ENCODE data around the gene MCC. TPM values are rescaled to one million over a fixed set of nuclear protein-coding genes. Genes with fewer than 3 reads are reported as not detected.

MCC gene
- total RNA-seq, 5 donors from 2014 or later (not counting 1 experiment from before 2014, with no cell fraction given) = 2.6 to 8.3 (median 6.3) TPM

DNA sequence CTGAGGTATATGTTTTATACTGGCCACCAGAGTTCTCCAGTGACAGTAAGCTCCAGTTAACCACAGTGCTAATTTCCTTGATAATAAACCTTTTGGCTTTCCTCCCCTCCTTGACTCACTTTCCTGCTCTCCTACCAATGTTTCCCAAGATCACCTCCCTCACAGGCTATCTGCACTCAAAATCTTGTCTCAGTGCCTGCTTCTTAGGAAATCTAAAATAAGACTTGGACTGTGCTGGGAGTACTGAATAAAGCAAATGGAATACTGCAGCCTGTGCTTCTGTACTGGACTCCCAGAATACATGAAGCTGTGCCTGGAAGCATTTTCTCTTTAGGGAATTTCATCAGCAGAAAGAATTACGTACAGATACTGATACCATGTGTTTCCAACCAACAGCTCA, 513.4 kb downstream of the MCC start:
- Mint-ChIP-seq H3K27ac (peak overlapping the region; percentile 96 to 97), H3K9me3 (no peaks in the 10 kb centered on the region), H3K27me3 (no peaks in the 10 kb centered on the region), H3K36me3 (no peaks in the 10 kb centered on the region), H3K4me1 (peaks cover 29 to 46% (median 34%) of the 10 kb centered on the region in 3 donors), H3K4me3 (peak overlapping the region in 1 of 3 donors; percentile 99)
- no peak for ATAC-seq (replicated peaks in 1 of 4)
- Histone ChIP-seq H3K36me3 (ENCODE audit: control insufficient read depth in 2 of 2, extremely low read depth in 1 of 2, insufficient read depth in 1 of 2, low read length in 1 of 2) (no peaks in the 10 kb centered on the region), H3K27me3 (replicated peaks in 1 of 2; ENCODE audit: control insufficient read depth in 2 of 2, extremely low read depth in 1 of 2, insufficient read depth in 2 of 2, low read length in 1 of 2) (no peaks in the 10 kb centered on the region), H3K27ac (ENCODE audit: low read length) (no peak overlapping the region), H3K9me3 (no peaks in the 10 kb centered on the region), H3K4me1 (ENCODE audit: control insufficient read depth in 1 of 2, extremely low read depth in 1 of 2, insufficient read depth in 2 of 2, low read length in 2 of 2) (peaks cover 12 to 19% of the 10 kb centered on the region in 2 experiments), H3K4me3 (ENCODE audit: control insufficient read depth in 1 of 2, extremely low read depth in 1 of 2, low read length in 1 of 2) (no peak overlapping the region)
- WGBS (ENCODE audit: insufficient coverage) = no CpG with 5 or more reads among the region's 1 CpG
- POLR2A ChIA-PET = interaction anchor here (0.6 to 0.9 kb wide), 2 partner anchors 13 to 19 kb away, joined by 4 to 6 read pairs; no protein-coding TSS in a partner anchor
- no peak for DNase-seq
- CTCF ChIA-PET = interaction anchor here (0.5 to 1.9 kb wide), 6 partner anchors 14 to 109 kb away, joined by 3 to 6 read pairs (median 4); partner anchors contain the start of gene REEP5 (in 1 of the 2)

DNA sequence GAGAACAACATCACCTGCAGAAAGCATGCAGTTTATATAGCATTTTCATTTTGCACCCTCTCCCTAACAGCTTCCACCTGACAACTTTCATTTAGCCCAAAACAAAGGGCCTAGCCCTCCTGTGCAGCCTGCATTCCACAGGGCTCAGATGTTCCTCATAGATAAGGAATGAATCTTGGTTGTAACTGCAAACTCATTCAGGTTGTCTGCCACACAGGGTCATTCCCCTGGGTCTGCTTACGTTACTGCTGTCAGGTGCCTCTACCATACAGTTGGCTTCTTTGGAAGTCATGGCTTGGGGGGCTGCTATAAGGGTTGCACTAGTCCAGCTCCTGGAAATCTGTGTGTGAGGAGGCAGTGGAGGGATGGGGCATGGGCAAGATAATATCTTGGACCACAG, 514.3 kb downstream of the MCC start:
- Mint-ChIP-seq H3K4me1 (peaks cover 21 to 36% (median 28%) of the 10 kb centered on the region in 3 donors), H3K36me3 (no peaks in the 10 kb centered on the region), H3K9me3 (no peaks in the 10 kb centered on the region), H3K27ac (no peak overlapping the region), H3K4me3 (no peak overlapping the region), H3K27me3 (no peaks in the 10 kb centered on the region)
- Histone ChIP-seq H3K36me3 (ENCODE audit: control insufficient read depth in 2 of 2, extremely low read depth in 1 of 2, insufficient read depth in 1 of 2, low read length in 1 of 2) (no peaks in the 10 kb centered on the region), H3K27me3 (replicated peaks in 1 of 2; ENCODE audit: control insufficient read depth in 2 of 2, extremely low read depth in 1 of 2, insufficient read depth in 2 of 2, low read length in 1 of 2) (no peaks in the 10 kb centered on the region), H3K4me3 (ENCODE audit: control insufficient read depth in 1 of 2, extremely low read depth in 1 of 2, low read length in 1 of 2) (no peak overlapping the region), H3K4me1 (ENCODE audit: control insufficient read depth in 1 of 2, extremely low read depth in 1 of 2, insufficient read depth in 2 of 2, low read length in 2 of 2) (peaks cover 12 to 13% of the 10 kb centered on the region in 2 experiments), H3K27ac (ENCODE audit: low read length) (no peak overlapping the region), H3K9me3 (no peaks in the 10 kb centered on the region)
- ChIA-PET POLR2A (no interaction called here), CTCF (interaction anchor here in 1 of 2 donors (0.6 kb wide), 1 partner anchor 15 kb away, joined by 3 read pairs; no protein-coding TSS in a partner anchor)
- 100% methylated on average over 1 of the region's 1 CpG for WGBS (ENCODE audit: insufficient coverage)
- ATAC-seq (replicated peaks in 1 of 4) (no peak), DNase-seq (no peak)

DNA sequence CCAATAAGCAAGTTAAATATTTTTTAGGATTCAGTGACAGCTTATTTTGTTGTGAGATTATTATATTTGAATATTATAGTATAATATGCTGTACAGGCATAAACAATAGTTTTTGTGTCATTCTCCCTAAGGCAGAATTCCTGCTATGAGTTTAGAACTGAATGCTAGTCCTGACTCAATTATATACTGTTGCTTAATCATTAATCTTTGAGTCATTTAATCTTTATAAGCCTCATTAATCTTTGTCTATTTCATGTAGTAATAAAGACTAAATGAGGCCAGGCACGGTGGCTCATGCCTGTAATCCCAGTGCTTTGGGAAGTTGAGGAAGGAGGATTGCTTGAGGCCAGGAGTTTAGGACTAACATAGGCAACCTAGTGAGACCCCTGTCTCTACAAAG, 515.2 kb downstream of the MCC start:
- no peaks in the 10 kb centered on the region for H3K9me3 ChIP-seq
- DNase-seq = no peak
- no peak overlapping the region for H3K4me3 ChIP-seq (ENCODE audit: control insufficient read depth in 1 of 2, extremely low read depth in 1 of 2, low read length in 1 of 2)
- no peak overlapping the region for H3K27ac Mint-ChIP-seq
- H3K27me3 Mint-ChIP-seq = no peaks in the 10 kb centered on the region
- POLR2A ChIA-PET = no interaction called here
- no peaks in the 10 kb centered on the region for H3K36me3 Mint-ChIP-seq
- peaks cover 6 to 11% of the 10 kb centered on the region in 2 experiments for H3K4me1 ChIP-seq (ENCODE audit: control insufficient read depth in 1 of 2, extremely low read depth in 1 of 2, insufficient read depth in 2 of 2, low read length in 2 of 2)
- H3K4me1 Mint-ChIP-seq = peaks cover 12 to 27% (median 21%) of the 10 kb centered on the region in 3 donors
- no peaks in the 10 kb centered on the region for H3K36me3 ChIP-seq (ENCODE audit: control insufficient read depth in 2 of 2, extremely low read depth in 1 of 2, insufficient read depth in 1 of 2, low read length in 1 of 2)
- no peak overlapping the region for H3K27ac ChIP-seq (ENCODE audit: low read length)
- H3K27me3 ChIP-seq (replicated peaks in 1 of 2; ENCODE audit: control insufficient read depth in 2 of 2, extremely low read depth in 1 of 2, insufficient read depth in 2 of 2, low read length in 1 of 2) = no peaks in the 10 kb centered on the region
- no peak overlapping the region for H3K4me3 Mint-ChIP-seq
- no peaks in the 10 kb centered on the region for H3K9me3 Mint-ChIP-seq
- no peak for ATAC-seq (replicated peaks in 1 of 4)
- WGBS (ENCODE audit: insufficient coverage) = no CpG with 5 or more reads among the region's 1 CpG
- CTCF ChIA-PET = no interaction called here

Other genes with a start within 250 kb of the MCC start
- not detected for gene TSSK1B, start 53.5 kb downstream of the MCC start, total RNA-seq
- 10 to 100 TPM; 31.5 to 52.0 (median 38.2) TPM for gene YTHDC2, start 25.2 kb upstream of the MCC start, total RNA-seq